ENCODE data around the gene BBS7. TPM values are rescaled to one million over a fixed set of nuclear protein-coding genes. Genes with fewer than 3 reads are reported as not detected.
A peak's percentile ranks its signal among the peaks of the same experiment; 100 is the strongest.

Gene BBS7
- total and polyA plus RNA-seq, 9 of the 15 experiments (the other 6 are each of a cell fraction or from before 2014, with no cell fraction given): 13.4 to 25.8 (median 16.4) TPM

GRCh38 chr4:121790976-121791375 is 79.3 kb downstream of the BBS7 start (continued):
- no peak for TF ChIP-seq XRCC5 (IDR thresholded peaks at IDR 0.05; ENCODE audit: low read depth, low read length)
- no peak for TF ChIP-seq BDP1 (IDR thresholded peaks at IDR 0.05; ENCODE audit: insufficient read depth, insufficient read length)
- TF ChIP-seq TRIM25 (IDR thresholded peaks at IDR 0.05; ENCODE audit: borderline replicate concordance): no peak
- TF ChIP-seq ZNF639 (CRISPR knock-in tag; conservative IDR thresholded peaks at IDR 0.05 in 1 of 2, IDR thresholded peaks at IDR 0.05 in 1 of 2): peak in 1 of 2 experiments; percentile 66; a peak in 1 of 4 replicates
- no peak for TF ChIP-seq ELK3 (CRISPR knock-in tag; IDR thresholded peaks at IDR 0.05)
- TF ChIP-seq TEAD1 (CRISPR knock-in tag; IDR thresholded peaks at IDR 0.05): peak in 1 of 2 experiments; percentile 79; a peak in 2 of 4 replicates
- no peak for TF ChIP-seq ZNF707 (CRISPR knock-in tag; conservative IDR thresholded peaks at IDR 0.05)
- no peak for TF ChIP-seq PURB (CRISPR knock-in tag; IDR thresholded peaks at IDR 0.05; ENCODE audit: low read depth)
- no peak for TF ChIP-seq AFF1 (IDR thresholded peaks at IDR 0.05; ENCODE audit: low read depth in 1 of 2, partially characterized antibody in 2 of 2)
- TF ChIP-seq RREB1 (CRISPR knock-in tag; IDR thresholded peaks at IDR 0.05): no peak
- TF ChIP-seq ZNF717 (CRISPR knock-in tag; IDR thresholded peaks at IDR 0.05): no peak
- TF ChIP-seq TOE1 (IDR thresholded peaks at IDR 0.05; ENCODE audit: borderline replicate concordance): peak; percentile 84; the same call in 1 of the 2 replicates
- no peak for TF ChIP-seq TOE1 (CRISPR knock-in tag; IDR thresholded peaks at IDR 0.05; ENCODE audit: borderline replicate concordance, low read depth)
